Fibroblast of the aortic adventitia (primary cell): ENCODE measurements around the gene ITSN1. TPM values are rescaled to one million over a fixed set of nuclear protein-coding genes. Genes with fewer than 3 reads are reported as not detected.

Experiments
- DNase-seq: peaks from one replicate; pipeline ENCODE4 v3.0.0-alpha.2; 2010; ENCODE audit warnings: low read depth
- H3K4me3 ChIP-seq: 2 replicates; pipeline ENCODE4 v1.5.1; 2011; ENCODE audit warnings: low read depth, mild to moderate bottlenecking, control low read depth, low read length, moderate library complexity
- CTCF ChIP-seq: IDR thresholded peaks from 2 replicates; pipeline ENCODE4 v1.5.1; 2011; ENCODE audit warnings: mild to moderate bottlenecking, low read length, control low read depth, inconsistent platforms; ENCODE audit not compliant: insufficient read depth
- total RNA-seq: library from RNA; depleted of rRNA; stranded (reverse); fragments of >200 nt; gene quantifications from 2 replicates; pipeline ENCODE4 v1.2.3, GENCODE V29; 2012; ENCODE audit warnings: low replicate concordance

The ITSN1 gene
- total RNA-seq, 1 donor: 35.0 TPM

- no peak for TF ChIP-seq CTCF
- DNase-seq: no peak
Observed at GRCh38 chr21:33945652-33946270, 303.5 kb downstream of the ITSN1 start.

GRCh38 chr21:33947451-33948095, 305.3 kb downstream of the ITSN1 start:
- no peak for TF ChIP-seq CTCF
- H3K4me3 ChIP-seq: peak overlapping the region; percentile 54
- DNase-seq: peak; percentile 96

More at GRCh38 chr21:33945652-33946270, 303.5 kb downstream of the ITSN1 start:
- H3K4me3 ChIP-seq: no peak overlapping the region

GRCh38 chr21:33948096-33948950, 306.0 kb downstream of the ITSN1 start:
- DNase-seq: no peak
- peak overlapping the region; percentile 28 for H3K4me3 ChIP-seq
- no peak for TF ChIP-seq CTCF

GRCh38 chr21:33948951-33949444, 306.7 kb downstream of the ITSN1 start:
- H3K4me3 ChIP-seq: no peak overlapping the region
- DNase-seq: no peak
- TF ChIP-seq CTCF: no peak

Other genes with a start within 250 kb of the ITSN1 start
- 10.6 and 64.2 TPM in 2 replicates for gene IFNGR2, start 239.1 kb upstream of the ITSN1 start, total RNA-seq
- 28.7 and 33.4 TPM in 2 replicates for gene TMEM50B, start 162.5 kb upstream of the ITSN1 start, total RNA-seq
- gene DNAJC28, start 150.8 kb upstream of the ITSN1 start, total RNA-seq: 2.7 and 3.7 TPM in 2 replicates
- 75.4 and 104 TPM in 2 replicates for gene GART, start 100.4 kb upstream of the ITSN1 start, total RNA-seq
- 138 and 178 TPM in 2 replicates for gene SON, start 99.5 kb upstream of the ITSN1 start, total RNA-seq
- 8.4 and 36.5 TPM in 2 replicates for gene DONSON, start 53.8 kb upstream of the ITSN1 start, total RNA-seq
- gene CRYZL1, start 760 bp upstream of the ITSN1 start, total RNA-seq: 25.8 and 70.6 TPM in 2 replicates